NOMO-1 treated with DMSO at 0.1 percent for 48 hours (cell line): ENCODE data around the gene ELOVL5.
"Not testable (repeated sequence)": the region's sequence is repeated elsewhere in the genome, so short reads cannot be mapped to it uniquely, and the experiment has no call there.

ENCODE experiments used
- DNase-seq: peaks from one replicate; lab custom pipeline; 2025; ENCODE audit not compliant: unreplicated experiment; lab: John Stamatoyannopoulos, UW

ELOVL5 gene

GRCh38 chr6:53306217-53306616 is 42.5 kb downstream of the ELOVL5 start:
- DNase-seq, result not testable (repeated sequence)

GRCh38 chr6:53305506-53306005 is 43.2 kb downstream of the ELOVL5 start:
- DNase-seq, result not testable (repeated sequence)

GRCh38 chr6:53304953-53305352 is 43.8 kb downstream of the ELOVL5 start:
- not testable (repeated sequence) for DNase-seq

- DNase-seq, result no peak
Observed at GRCh38 chr6:53302678-53303360, 45.9 kb downstream of the ELOVL5 start.

- no peak for DNase-seq
Observed at GRCh38 chr6:53301801-53302537, 46.8 kb downstream of the ELOVL5 start.

GRCh38 chr6:53300656-53301551 is 47.8 kb downstream of the ELOVL5 start:
- peak; percentile 70 for DNase-seq

- peak; percentile 14 for DNase-seq
Observed at GRCh38 chr6:53299331-53300005, 49.3 kb downstream of the ELOVL5 start.

- DNase-seq, result no peak
Observed at GRCh38 chr6:53297004-53297403, 51.7 kb downstream of the ELOVL5 start.

GRCh38 chr6:53295176-53295575 is 53.6 kb downstream of the ELOVL5 start:
- no peak for DNase-seq

GRCh38 chr6:53294611-53295010 is 54.1 kb downstream of the ELOVL5 start:
- DNase-seq, result no peak

- peak; percentile 14 for DNase-seq
Observed at GRCh38 chr6:53294095-53294494, 54.7 kb downstream of the ELOVL5 start.

- DNase-seq, result no peak
Observed at GRCh38 chr6:53293691-53294090, 55.1 kb downstream of the ELOVL5 start.

GRCh38 chr6:53290537-53291510 is 57.9 kb downstream of the ELOVL5 start:
- no peak for DNase-seq

GRCh38 chr6:53287336-53288225 is 61.2 kb downstream of the ELOVL5 start:
- DNase-seq, result no peak

- DNase-seq, result no peak
Observed at GRCh38 chr6:53284901-53285300, 63.8 kb downstream of the ELOVL5 start.

- DNase-seq, result no peak
Observed at GRCh38 chr6:53282741-53283140, 66.0 kb downstream of the ELOVL5 start.

- no peak for DNase-seq
Observed at GRCh38 chr6:53282234-53282633, 66.5 kb downstream of the ELOVL5 start.

GRCh38 chr6:53281518-53282215 is 67.1 kb downstream of the ELOVL5 start:
- DNase-seq, result no peak
